ENCODE data around the gene TBCB. TPM values are rescaled to one million over a fixed set of nuclear protein-coding genes. Genes with fewer than 3 reads are reported as not detected.
A peak's percentile ranks its signal among the peaks of the same experiment; 100 is the strongest.

The TBCB gene
- total and polyA plus RNA-seq, 2 of the 4 experiments (the other 2 are of a cell fraction), result 182 to 269 TPM

DNA sequence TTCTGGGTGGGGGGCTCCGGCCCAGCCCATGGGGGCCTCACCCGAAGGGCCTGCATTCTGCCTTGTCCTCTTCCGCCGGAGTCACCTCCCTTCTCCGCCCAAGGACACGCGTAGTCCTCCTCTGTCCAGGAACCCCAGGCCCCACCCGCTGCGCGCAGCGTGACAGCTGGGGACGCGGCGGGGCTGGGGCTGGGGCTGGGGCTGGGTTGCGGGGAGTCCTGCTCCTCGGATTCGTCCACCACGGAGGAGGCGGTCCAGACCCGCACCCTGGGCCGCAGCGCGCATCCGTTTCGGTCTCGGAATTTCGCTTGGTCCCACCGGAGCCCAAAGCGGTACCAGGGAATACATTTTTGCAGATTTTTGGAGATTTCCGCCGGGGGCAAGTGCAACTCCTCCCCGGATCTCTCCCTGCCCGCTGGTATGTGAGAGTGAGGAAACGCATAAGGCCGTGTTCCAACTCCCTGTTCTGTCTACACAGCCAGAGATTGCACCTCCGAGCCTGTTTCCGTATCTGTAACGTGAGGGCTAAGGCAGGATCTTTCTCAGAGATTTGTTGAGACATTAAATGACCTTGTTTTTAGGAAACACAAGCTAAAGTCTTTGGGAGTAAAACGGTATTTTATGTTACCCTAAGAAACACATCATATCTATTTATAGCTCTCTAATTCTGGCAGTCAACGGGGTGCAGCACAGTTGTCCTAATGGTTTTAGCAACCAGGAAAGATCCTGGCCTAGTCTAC lies 37.3 kb downstream of the TBCB start, which contains the start of gene COX7A1:
COX7A1 (minus strand) TSS at position 96 of the 740 bp plus-strand sequence; CDS start at position 56, 40 bp downstream.
- ATAC-seq (ENCODE audit: low read depth), result peak; percentile 40
- ChIA-PET POLR2A (ENCODE audit: unreplicated experiment) (no interaction called here), CTCF (interaction anchor here (0.7 to 0.9 kb wide), 3 partner anchors 17 to 75 kb away, joined by 4 to 6 read pairs (median 4); no protein-coding TSS in a partner anchor)
- Histone ChIP-seq H2AK5ac (ENCODE audit: low read depth, low read length) (no peak within 1 kb of the TSS), H3K4me1 (ENCODE audit: control insufficient read depth, insufficient read depth, low read length) (peaks cover 6% of the 10 kb centered on the region; the same call in 1 of the 2 replicates), H3K9ac (ENCODE audit: low read depth, low read length) (no peak within 1 kb of the TSS), H2AK9ac (replicated peaks; ENCODE audit: low read depth, low read length, poor library complexity) (peak within 1 kb of the TSS; percentile 87), H3K9me3 (ENCODE audit: control insufficient read depth, insufficient read depth, low read length) (no peaks in the 10 kb centered on the region), H3K79me1 (ENCODE audit: low read depth in 1 of 2, low read length in 2 of 2) (peaks cover 4 to 28% of the 10 kb centered on the region in 2 experiments; a peak in 2 of 4 replicates), H3K56ac (ENCODE audit: extremely low read depth, insufficient read depth, low read length) (no peak within 1 kb of the TSS), H3K14ac (replicated peaks; ENCODE audit: low read depth, low read length) (no peak within 1 kb of the TSS), H4K8ac (ENCODE audit: low read depth in 2 of 2, low read length in 2 of 2) (peak within 1 kb of the TSS in 1 of 2 experiments; percentile 13; a peak in 2 of 4 replicates), H3K4me2 (ENCODE audit: low read depth, low read length) (peak within 1 kb of the TSS; percentile 35; the same call in 1 of the 2 replicates), H2BK5ac (ENCODE audit: low read depth, low read length, poor library complexity, severe bottlenecking) (no peak within 1 kb of the TSS), H4K20me1 (ENCODE audit: insufficient read depth, low read length) (peaks cover 10% of the 10 kb centered on the region), H4K91ac (ENCODE audit: insufficient read depth, low read depth, low read length) (no peak within 1 kb of the TSS), H3K23ac (ENCODE audit: low read depth, low read length) (no peak within 1 kb of the TSS; the same call in 1 of the 2 replicates), H2BK120ac (ENCODE audit: low read depth, low read length) (no peak within 1 kb of the TSS), H2AFZ (replicated peaks; ENCODE audit: low read length, poor library complexity) (peak within 1 kb of the TSS; percentile 77), H3K4me3 (ENCODE audit: insufficient read depth, low read depth, low read length) (0 out of 2 replicates have a peak within 1 kb of the TSS, but pooled peaks have one; percentile 1), H3K27me3 (ENCODE audit: control insufficient read depth, insufficient read depth, low read length) (no peaks in the 10 kb centered on the region), H4K5ac (ENCODE audit: low read depth, low read length) (no peak within 1 kb of the TSS; the same call in 1 of the 2 replicates), H3K36me3 (ENCODE audit: control insufficient read depth, insufficient read depth, low read length) (peaks cover 29% of the 10 kb centered on the region), H2BK20ac (ENCODE audit: low read depth, low read length) (no peak within 1 kb of the TSS), H2BK15ac (ENCODE audit: low read depth, low read length) (no peak within 1 kb of the TSS), H3K27ac (ENCODE audit: insufficient read depth, low read length) (no peak within 1 kb of the TSS), H3K9me1 (ENCODE audit: insufficient read depth, low read length) (no peaks in the 10 kb centered on the region; the same call in 1 of the 2 replicates), H3K4ac (ENCODE audit: low read depth, low read length) (peak within 1 kb of the TSS; percentile 27; the same call in 1 of the 2 replicates), H3K18ac (ENCODE audit: low read depth, low read length) (no peak within 1 kb of the TSS)
- peak; percentile 13 for DNase-seq
- no peak for TF ChIP-seq RFX5 (IDR thresholded peaks at IDR 0.05; ENCODE audit: low read depth, low read length)
- TF ChIP-seq SMC3 (IDR thresholded peaks at IDR 0.05; ENCODE audit: low read depth, low read length), result no peak
- no peak for TF ChIP-seq BHLHE40 (IDR thresholded peaks at IDR 0.05; ENCODE audit: low read depth, low read length)
- TF ChIP-seq RCOR1 (IDR thresholded peaks at IDR 0.05; ENCODE audit: insufficient replicate concordance, low read length), result no peak
- TF ChIP-seq FOS (IDR thresholded peaks at IDR 0.05; ENCODE audit: low read depth, low read length), result no peak
- TF ChIP-seq MAZ (IDR thresholded peaks at IDR 0.05; ENCODE audit: borderline replicate concordance, low read depth, low read length), result no peak
- no peak for TF ChIP-seq NFE2L2 (IDR thresholded peaks at IDR 0.05; ENCODE audit: low read depth, low read length)
- TF ChIP-seq POLR2A (IDR thresholded peaks at IDR 0.05; ENCODE audit: low read depth, low read length), result no peak
- TF ChIP-seq RAD21 (IDR thresholded peaks at IDR 0.05; ENCODE audit: low read length), result no peak
- no peak for TF ChIP-seq MXI1 (IDR thresholded peaks at IDR 0.05; ENCODE audit: borderline replicate concordance, low read depth, low read length)
- TF ChIP-seq, protein P1, sequence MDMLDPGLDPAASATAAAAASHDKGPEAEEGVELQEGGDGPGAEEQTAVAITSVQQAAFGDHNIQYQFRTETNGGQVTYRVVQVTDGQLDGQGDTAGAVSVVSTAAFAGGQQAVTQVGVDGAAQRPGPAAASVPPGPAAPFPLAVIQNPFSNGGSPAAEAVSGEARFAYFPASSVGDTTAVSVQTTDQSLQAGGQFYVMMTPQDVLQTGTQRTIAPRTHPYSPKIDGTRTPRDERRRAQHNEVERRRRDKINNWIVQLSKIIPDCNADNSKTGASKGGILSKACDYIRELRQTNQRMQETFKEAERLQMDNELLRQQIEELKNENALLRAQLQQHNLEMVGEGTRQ (IDR thresholded peaks at IDR 0.05; ENCODE audit: low read depth, low read length), result no peak
- dilution Hi-C loops (cut with HindIII; ENCODE audit: low sequenced_read_pairs, unreplicated experiment), result no loop called here
- WGBS, 2 experiments (ENCODE audit: extremely low coverage in 2 of 2, insufficient read length in 1 of 2), result 28% methylated on average over 5 of the region's 40 CpGs; no CpG with 5 or more reads in 1 of the 2 experiments
- BruUV-seq (replicated peaks), result no TSS peak
- in situ Hi-C loops (cut with MboI; ENCODE audit: low sequenced_read_pairs), result no loop called here
- intact Hi-C loops (cut with micrococcal nuclease), result no loop called here
